ENCODE measurements around the gene AICDA. TPM values are rescaled to one million over a fixed set of nuclear protein-coding genes. Genes with fewer than 3 reads are reported as not detected.

The AICDA gene
- total RNA-seq: not detected in 2 replicates

GRCh38 chr12:8612629-8613028 is at the start of gene AICDA:
Gene AICDA, minus strand, starts transcription at chr12:8612859. Its CDS starts 92 bp downstream, at chr12:8612767.

Other genes with a start within 250 kb of the AICDA start
- not detected in 2 replicates for gene CLEC6A, start 156.9 kb downstream of the AICDA start, total RNA-seq
- gene CLEC4D, start 99.4 kb downstream of the AICDA start, total RNA-seq: not detected in 2 replicates
- gene CLEC4E, start 72.0 kb downstream of the AICDA start, total RNA-seq: not detected in 2 replicates
- 1.2 TPM in 1 of 2 replicates, not detected in the other for gene MFAP5, start 50.0 kb upstream of the AICDA start, total RNA-seq
- gene RIMKLB, start 85.1 kb upstream of the AICDA start, total RNA-seq: 11.6 and 13.6 TPM in 2 replicates
- not detected in 2 replicates for gene A2ML1, start 209.8 kb upstream of the AICDA start, total RNA-seq

Data from epithelial cell of alveolus of lung (primary cell).